Measurements from ENCODE around the gene FCHSD2. TPM values are rescaled to one million over a fixed set of nuclear protein-coding genes. Genes with fewer than 3 reads are reported as not detected.

The FCHSD2 gene
- total RNA-seq, 6 donors from 2014 or later = 22.5 to 55.6 (median 42.7) TPM

DNA sequence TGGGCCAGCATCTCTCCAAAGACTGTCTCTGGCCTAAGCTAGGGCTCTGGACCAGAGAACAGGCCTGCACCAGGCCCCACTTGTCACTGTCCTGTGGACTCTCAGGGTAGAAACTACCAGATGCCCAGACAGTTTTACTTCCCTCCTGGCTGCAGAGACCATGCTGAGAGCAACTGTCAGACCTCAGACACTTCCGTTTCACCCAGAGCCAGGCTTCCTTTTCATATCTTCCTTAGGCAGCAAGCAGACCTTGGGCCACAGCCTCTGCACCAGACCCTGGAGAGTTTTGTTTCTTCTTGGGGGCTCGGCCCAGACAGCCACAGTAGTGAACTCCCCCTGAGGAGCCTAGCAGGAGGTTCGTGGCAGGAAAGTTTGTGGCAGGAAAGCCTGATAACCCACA, 12.1 kb upstream of the FCHSD2 start:
- ATAC-seq (ENCODE audit: low FRiP score in 2 of 2) (peak in 1 of 2 donors; percentile 58), DNase-seq (peak in 1 of 2 donors; percentile 65)
- no peaks in the 10 kb centered on the region for H3K36me3 ChIP-seq
- H3K27me3 ChIP-seq = no peaks in the 10 kb centered on the region
- H3K27ac ChIP-seq = peak overlapping the region in 3 of 4 donors; percentile 11 to 24 (median 13)
- peaks cover 25 to 48% (median 36%) of the 10 kb centered on the region in 4 donors for H3K4me1 ChIP-seq
- H3K4me3 ChIP-seq = no peak overlapping the region
- no peaks in the 10 kb centered on the region for H3K9me3 ChIP-seq
- TF ChIP-seq, protein P1, sequence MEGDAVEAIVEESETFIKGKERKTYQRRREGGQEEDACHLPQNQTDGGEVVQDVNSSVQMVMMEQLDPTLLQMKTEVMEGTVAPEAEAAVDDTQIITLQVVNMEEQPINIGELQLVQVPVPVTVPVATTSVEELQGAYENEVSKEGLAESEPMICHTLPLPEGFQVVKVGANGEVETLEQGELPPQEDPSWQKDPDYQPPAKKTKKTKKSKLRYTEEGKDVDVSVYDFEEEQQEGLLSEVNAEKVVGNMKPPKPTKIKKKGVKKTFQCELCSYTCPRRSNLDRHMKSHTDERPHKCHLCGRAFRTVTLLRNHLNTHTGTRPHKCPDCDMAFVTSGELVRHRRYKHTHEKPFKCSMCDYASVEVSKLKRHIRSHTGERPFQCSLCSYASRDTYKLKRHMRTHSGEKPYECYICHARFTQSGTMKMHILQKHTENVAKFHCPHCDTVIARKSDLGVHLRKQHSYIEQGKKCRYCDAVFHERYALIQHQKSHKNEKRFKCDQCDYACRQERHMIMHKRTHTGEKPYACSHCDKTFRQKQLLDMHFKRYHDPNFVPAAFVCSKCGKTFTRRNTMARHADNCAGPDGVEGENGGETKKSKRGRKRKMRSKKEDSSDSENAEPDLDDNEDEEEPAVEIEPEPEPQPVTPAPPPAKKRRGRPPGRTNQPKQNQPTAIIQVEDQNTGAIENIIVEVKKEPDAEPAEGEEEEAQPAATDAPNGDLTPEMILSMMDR (IDR thresholded peaks at IDR 0.05) = no peak
- TF ChIP-seq POLR2AphosphoS5 (IDR thresholded peaks at IDR 0.05) (no peak), EP300 (IDR thresholded peaks at IDR 0.05) (no peak), POLR2A (IDR thresholded peaks at IDR 0.05) (no peak)
- 69 to 92% methylated on average over 2 to 3 of the region's 3 CpGs for WGBS, 2 donors

DNA sequence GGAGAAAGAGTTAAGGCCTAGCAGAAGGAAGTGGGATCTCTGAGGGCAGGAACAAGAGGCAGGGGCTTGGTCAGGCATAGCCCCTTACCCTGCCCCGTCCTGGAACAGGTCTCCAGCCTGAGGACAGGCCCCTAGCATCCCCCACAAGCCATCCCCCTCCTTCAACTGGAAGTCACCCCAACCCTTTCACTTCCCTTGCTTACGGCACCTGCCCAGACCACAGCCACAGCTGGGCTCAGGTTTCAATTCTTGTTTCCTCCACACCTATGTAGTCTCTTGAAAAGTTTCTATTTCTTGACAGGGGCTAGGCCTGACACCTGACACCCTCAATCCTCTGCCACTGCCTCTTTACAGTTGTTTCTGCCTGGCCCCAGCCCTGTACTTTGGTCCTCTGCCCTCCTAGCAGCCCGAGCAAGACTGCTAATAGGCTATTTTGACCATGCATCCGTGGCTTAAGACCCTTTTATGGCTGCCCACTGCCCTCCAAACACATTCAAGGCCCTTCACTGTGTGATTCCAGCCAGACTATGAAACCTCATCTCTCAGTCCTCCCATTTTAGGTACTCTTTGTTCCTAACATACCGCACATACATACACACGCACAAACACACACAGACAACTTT, 10.9 kb upstream of the FCHSD2 start:
- ATAC-seq (ENCODE audit: low FRiP score in 2 of 2) (peak in 1 of 2 donors; percentile 4), DNase-seq (no peak)
- no peak for TF ChIP-seq POLR2AphosphoS5 (IDR thresholded peaks at IDR 0.05)
- TF ChIP-seq EP300 (IDR thresholded peaks at IDR 0.05) = no peak
- TF ChIP-seq, protein P1 (IDR thresholded peaks at IDR 0.05) = no peak
- no peak for TF ChIP-seq POLR2A (IDR thresholded peaks at IDR 0.05)
- Histone ChIP-seq H3K27me3 (no peaks in the 10 kb centered on the region), H3K36me3 (no peaks in the 10 kb centered on the region), H3K27ac (peak overlapping the region in 2 of 4 donors; percentile 24 to 26), H3K4me3 (no peak overlapping the region), H3K4me1 (peaks cover 31 to 50% (median 36%) of the 10 kb centered on the region in 4 donors), H3K9me3 (no peaks in the 10 kb centered on the region)
- whole genome bisulfite sequencing, 2 donors = 74 to 88% methylated on average over 6 of the region's 6 CpGs

DNA sequence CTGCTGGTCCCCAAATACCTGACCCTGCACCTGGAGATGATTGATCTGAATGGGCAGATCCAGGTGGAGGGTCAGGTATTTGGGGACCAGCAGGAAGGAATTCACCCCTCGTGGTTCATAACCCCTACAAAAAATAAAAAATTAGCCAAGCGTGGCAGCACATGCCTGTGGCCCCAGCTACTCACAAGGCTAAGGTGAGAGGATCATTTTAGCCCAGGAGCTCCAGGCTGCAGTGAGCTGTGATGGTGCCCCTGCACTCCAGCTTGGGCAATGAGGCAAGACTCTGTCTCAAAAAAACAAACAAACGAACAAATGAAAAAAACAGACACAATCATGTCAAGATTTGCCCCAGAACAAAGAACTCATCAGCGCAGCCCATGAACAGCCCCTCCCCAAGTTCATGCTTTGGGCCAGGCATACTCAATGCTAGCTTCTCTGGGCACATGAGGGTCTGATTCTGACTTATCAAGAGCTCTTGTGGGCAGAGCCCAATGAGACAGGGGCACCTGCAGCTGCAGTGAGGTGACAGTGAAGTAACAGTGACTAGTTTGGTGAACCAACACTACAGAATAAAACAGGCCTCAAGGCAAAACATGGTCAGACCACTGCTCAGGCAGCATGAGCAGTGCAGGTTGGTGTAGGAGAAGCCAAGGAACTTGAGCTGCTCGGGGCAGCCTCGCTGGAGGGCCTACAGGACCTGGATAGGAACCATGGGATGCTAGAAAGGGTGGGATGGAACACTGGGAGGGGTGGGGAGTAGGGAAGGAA, 10.2 kb upstream of the FCHSD2 start:
- Histone ChIP-seq H3K4me3 (no peak overlapping the region), H3K9me3 (no peaks in the 10 kb centered on the region), H3K36me3 (no peaks in the 10 kb centered on the region), H3K27me3 (no peaks in the 10 kb centered on the region), H3K27ac (no peak overlapping the region), H3K4me1 (peaks cover 33 to 50% (median 37%) of the 10 kb centered on the region in 4 donors)
- no peak for TF ChIP-seq POLR2AphosphoS5 (IDR thresholded peaks at IDR 0.05)
- DNase-seq (no peak), ATAC-seq (ENCODE audit: low FRiP score in 2 of 2) (no peak)
- WGBS, 2 donors = 89 to 95% methylated on average over 4 to 6 of the region's 6 CpGs

DNA sequence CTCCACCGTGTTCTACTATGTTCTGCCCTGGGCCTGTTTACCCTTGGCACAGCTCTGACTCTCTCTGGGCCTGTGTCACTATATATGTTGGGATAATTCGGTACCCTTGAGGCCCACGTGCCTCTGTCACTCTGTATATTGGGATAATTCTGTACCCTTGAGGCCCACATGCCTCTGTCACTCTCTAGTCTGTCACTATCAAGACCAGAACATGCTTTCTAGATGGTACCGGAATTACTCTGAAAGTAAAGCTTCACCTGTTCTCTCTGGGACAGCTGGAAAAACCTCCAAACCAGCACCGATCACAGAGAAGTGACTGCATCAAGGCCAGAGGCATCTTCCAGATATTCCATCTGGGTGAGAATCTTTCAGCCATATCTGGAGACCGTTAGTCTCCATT, 9.3 kb upstream of the FCHSD2 start:
- peaks cover 28 to 41% (median 35%) of the 10 kb centered on the region in 4 donors for H3K4me1 ChIP-seq
- H3K9me3 ChIP-seq = no peaks in the 10 kb centered on the region
- H3K27ac ChIP-seq = no peak overlapping the region
- no peak overlapping the region for H3K4me3 ChIP-seq
- DNase-seq (no peak), ATAC-seq (ENCODE audit: low FRiP score in 2 of 2) (no peak)
- no peaks in the 10 kb centered on the region for H3K36me3 ChIP-seq
- H3K27me3 ChIP-seq = no peaks in the 10 kb centered on the region
- 96 to 98% methylated on average over 5 to 6 of the region's 6 CpGs for WGBS, 2 donors
- TF ChIP-seq EP300 (IDR thresholded peaks at IDR 0.05) (no peak), POLR2AphosphoS5 (IDR thresholded peaks at IDR 0.05) (no peak), POLR2A (IDR thresholded peaks at IDR 0.05) (no peak)
- TF ChIP-seq, protein P1 (IDR thresholded peaks at IDR 0.05) = no peak

DNA sequence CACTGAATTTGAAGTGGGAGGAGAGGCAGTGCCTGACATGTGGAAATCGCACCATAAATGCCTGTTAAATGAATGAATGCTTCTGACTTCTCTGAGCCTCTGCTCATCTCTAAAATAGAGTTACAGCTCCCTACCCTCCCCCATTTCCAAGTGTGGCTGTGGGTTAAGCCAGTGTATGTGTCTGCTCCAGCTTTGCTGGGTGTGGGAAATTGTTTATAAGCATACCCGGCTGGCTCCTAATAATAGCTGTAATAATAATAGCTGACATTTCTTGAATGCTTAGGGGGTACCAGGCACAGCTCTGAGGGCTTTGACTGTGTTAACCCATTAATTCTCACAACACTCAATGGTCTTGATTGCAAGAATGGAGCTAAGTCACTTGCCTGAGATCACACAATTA, 7.0 kb upstream of the FCHSD2 start:
- Histone ChIP-seq H3K4me1 (peaks cover 25 to 34% (median 28%) of the 10 kb centered on the region in 4 donors), H3K4me3 (no peak overlapping the region), H3K9me3 (no peaks in the 10 kb centered on the region), H3K27me3 (no peaks in the 10 kb centered on the region), H3K36me3 (no peaks in the 10 kb centered on the region), H3K27ac (peak overlapping the region in 2 of 4 donors; percentile 43 to 53)
- WGBS, 2 donors = 37 to 68% methylated on average over 2 of the region's 2 CpGs
- ATAC-seq (ENCODE audit: low FRiP score in 2 of 2) (no peak), DNase-seq (no peak)
- no peak for TF ChIP-seq POLR2A (IDR thresholded peaks at IDR 0.05)
- TF ChIP-seq EP300 (IDR thresholded peaks at IDR 0.05) = no peak
- TF ChIP-seq POLR2AphosphoS5 (IDR thresholded peaks at IDR 0.05) = no peak

Data from upper lobe of left lung (tissue), 6 donors.